HG03097 (cell line): ENCODE measurements around the gene KIF20B.
A peak's percentile ranks its signal among the peaks of the same experiment; 100 is the strongest.

Experiments
- ATAC-seq: cut with Tn5 transposase; IDR thresholded peaks from one replicate; pipeline ENCODE4 v1.9.1; 2021; ENCODE audit not compliant: unreplicated experiment, low FRiP score

KIF20B gene

GRCh38 chr10:89701242-89702120, at the start of gene KIF20B:
TSS of gene KIF20B (plus strand) at chr10:89701590. CDS start at chr10:89705295, 3,705 bp downstream.
- peak; percentile 92 for ATAC-seq

GRCh38 chr10:89651916-89652573, 49.3 kb upstream of the KIF20B start:
- no peak for ATAC-seq

- ATAC-seq = no peak
These were observed 48.5 kb upstream of the KIF20B start for GRCh38 chr10:89652806-89653370.

- ATAC-seq = peak; percentile 54
These were observed 48.0 kb upstream of the KIF20B start for GRCh38 chr10:89653410-89653869.

- ATAC-seq = no peak
These were observed 45.7 kb upstream of the KIF20B start for GRCh38 chr10:89655722-89656121.

GRCh38 chr10:89657302-89657701, 44.1 kb upstream of the KIF20B start:
- no peak for ATAC-seq

GRCh38 chr10:89659143-89660131, 42.0 kb upstream of the KIF20B start:
- ATAC-seq = no peak

GRCh38 chr10:89662596-89662995, 38.8 kb upstream of the KIF20B start:
- no peak for ATAC-seq

- ATAC-seq = no peak
These were observed 38.2 kb upstream of the KIF20B start for GRCh38 chr10:89663144-89663543.

- no peak for ATAC-seq
These were observed 37.2 kb upstream of the KIF20B start for GRCh38 chr10:89664203-89664602.

- ATAC-seq = no peak
These were observed 36.1 kb upstream of the KIF20B start for GRCh38 chr10:89665302-89665701.

- ATAC-seq = no peak
These were observed 35.3 kb upstream of the KIF20B start for GRCh38 chr10:89666138-89666537.

- ATAC-seq = no peak
These were observed 32.9 kb upstream of the KIF20B start for GRCh38 chr10:89668386-89669071.

- no peak for ATAC-seq
These were observed 31.4 kb upstream of the KIF20B start for GRCh38 chr10:89669985-89670384.

GRCh38 chr10:89670926-89671325, 30.5 kb upstream of the KIF20B start:
- no peak for ATAC-seq

- ATAC-seq = no peak
These were observed 24.0 kb upstream of the KIF20B start for GRCh38 chr10:89677341-89677740.

- no peak for ATAC-seq
These were observed 21.4 kb upstream of the KIF20B start for GRCh38 chr10:89679986-89680385.

- ATAC-seq = no peak
These were observed 17.5 kb upstream of the KIF20B start for GRCh38 chr10:89683883-89684282.

GRCh38 chr10:89684604-89685003, 16.8 kb upstream of the KIF20B start:
- no peak for ATAC-seq

GRCh38 chr10:89685936-89686335, 15.5 kb upstream of the KIF20B start:
- ATAC-seq = no peak
